ENCODE data around the gene DBF4B.
A peak's percentile ranks its signal among the peaks of the same experiment; 100 is the strongest.

DNA sequence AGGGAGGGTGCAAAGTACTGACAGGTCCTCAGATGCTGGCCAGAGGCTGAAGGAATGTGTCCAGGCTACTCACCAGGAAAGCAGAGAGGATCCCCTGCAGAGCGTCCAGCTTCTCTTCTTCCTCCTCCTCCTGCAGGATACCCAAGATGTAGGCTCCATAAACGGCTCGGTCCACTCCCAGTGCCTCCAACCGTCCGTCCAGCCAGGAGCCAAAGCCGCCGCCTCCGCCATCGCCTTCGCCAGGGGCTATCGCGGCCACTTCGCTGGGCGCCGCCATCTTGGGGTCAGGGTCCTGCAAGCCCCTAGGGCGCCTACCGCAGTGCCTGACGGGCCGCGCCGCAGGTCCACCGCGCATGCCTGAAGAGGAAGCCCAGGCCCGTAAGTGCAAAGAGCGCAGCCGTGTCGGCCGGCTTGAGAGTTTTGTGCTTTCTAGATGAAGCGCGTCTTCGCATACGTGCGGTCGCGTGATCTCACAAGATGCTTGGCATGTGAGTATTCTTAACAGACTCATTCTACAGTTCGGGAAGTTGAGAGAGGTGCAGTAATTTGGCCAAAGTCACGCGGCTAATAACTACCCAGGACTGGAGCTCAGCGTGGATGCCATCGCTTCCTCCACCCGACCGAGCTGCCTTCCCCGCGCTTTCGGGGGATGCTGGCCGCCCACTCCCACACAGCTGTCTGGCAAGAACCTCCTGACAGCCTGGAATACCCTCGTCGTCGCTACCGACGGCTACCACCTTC, 18.8 kb upstream of the DBF4B start, which contains the start of gene CCDC43:
- TF ChIP-seq POLR2A (IDR thresholded peaks at IDR 0.05) (peak in 1 of 2 donors; percentile 20), POLR2AphosphoS5 (IDR thresholded peaks at IDR 0.05) (no peak), CTCF (IDR thresholded peaks at IDR 0.05) (no peak)
